Natural killer cell (primary cell): ENCODE measurements around the gene SEC24C. TPM values are rescaled to one million over a fixed set of nuclear protein-coding genes. Genes with fewer than 3 reads are reported as not detected.
"Not testable (repeated sequence)": the region's sequence is repeated elsewhere in the genome, so short reads cannot be mapped to it uniquely, and the experiment has no call there.

ENCODE experiments used
- ATAC-seq, 3 donors: fragments of 150-1000 bp in 2 of 3; fragments of 200-7000 bp in 1 of 3; cut with Tn5 transposase; 1 replicate in 1 of 3; 2 replicates in 2 of 3; pipeline ENCODE4 v1.10.0; 2021; ENCODE audit warnings: mild to moderate bottlenecking in 2 of 3, moderate library complexity in 2 of 3
- DNase-seq, 2 donors: peaks; one replicate each; pipeline versions ENCODE4 v3.0.0 to v3.0.0-alpha.2; 2013 to 2021; ENCODE audit warnings: mixed read lengths in 1 of 2
- H3K27ac ChIP-seq: one replicate; pipeline ENCODE4 v1.5.1; 2013; ENCODE audit warnings: mild to moderate bottlenecking, low read length
- H3K27me3 ChIP-seq: one replicate; pipeline ENCODE4 v1.6.1; 2013; ENCODE audit warnings: low read length; ENCODE audit not compliant: control insufficient read depth, insufficient read depth
- H3K36me3 ChIP-seq: one replicate; pipeline ENCODE4 v1.6.1; 2013; ENCODE audit warnings: low read length; ENCODE audit not compliant: control insufficient read depth, insufficient read depth
- H3K4me1 ChIP-seq: one replicate; pipeline ENCODE4 v1.6.1; 2013; ENCODE audit warnings: low read length; ENCODE audit not compliant: control insufficient read depth, insufficient read depth
- H3K4me3 ChIP-seq: one replicate; pipeline ENCODE4 v1.5.1; 2013; ENCODE audit warnings: low read length
- H3K9me3 ChIP-seq: one replicate; pipeline ENCODE4 v1.6.1; 2013; ENCODE audit warnings: low read length; ENCODE audit not compliant: control insufficient read depth, insufficient read depth
- H3K27ac Mint-ChIP-seq, 2 donors: one replicate each; pipeline ENCODE4 v1.8.0; 2022; ENCODE audit warnings: mild to moderate bottlenecking in 2 of 2, mixed read lengths in 2 of 2, moderate library complexity in 1 of 2
- H3K27me3 Mint-ChIP-seq, 2 donors: one replicate each; pipeline ENCODE4 v1.8.0; 2022; ENCODE audit warnings: low read depth in 2 of 2, mixed read lengths in 2 of 2
- H3K36me3 Mint-ChIP-seq: one replicate; pipeline ENCODE4 v1.8.0; 2022; ENCODE audit warnings: mixed read lengths
- H3K4me1 Mint-ChIP-seq, 2 donors: one replicate each; pipeline ENCODE4 v1.8.0; 2022; ENCODE audit warnings: mixed read lengths in 2 of 2
- H3K4me3 Mint-ChIP-seq: one replicate; pipeline ENCODE4 v1.8.0; 2022; ENCODE audit warnings: mild to moderate bottlenecking, moderate library complexity, mixed read lengths
- H3K9me3 Mint-ChIP-seq, 2 donors: one replicate each; pipeline ENCODE4 v1.8.0; 2022; ENCODE audit warnings: mixed read lengths in 2 of 2
- CTCF ChIP-seq: fragments of 200-600 bp; IDR thresholded peaks from one replicate; pipeline ENCODE4 v1.8.0; 2022; ENCODE audit warnings: antibody characterized with exemption
- WGBS: methylation state at CpG from one replicate; pipeline ENCODE4 v1.1.7; 2013; ENCODE audit warnings: missing lambda C conversion rate; ENCODE audit not compliant: insufficient coverage; 5-methylcytosine and 5-hydroxymethylcytosine counted together
- intact Hi-C: fragments of 100-400 bp; cut with micrococcal nuclease; formaldehyde crosslinking; loops from one replicate; pipeline ENCODE4 v1.14.2; 2022
- total RNA-seq, 4 donors: library from RNA; stranded (reverse); fragments of 120-200 nt in 1 of 4; gene quantifications; one replicate each; pipeline versions ENCODE4 v1.2.3 to v1.2.4, GENCODE V29; 2013 to 2022

The SEC24C gene
- total RNA-seq, 3 donors from 2014 or later (not counting 1 experiment from before 2014, with no cell fraction given) = 153 to 161 (median 160) TPM

- no peak for ATAC-seq
- H3K27me3 Mint-ChIP-seq = no peaks in the 10 kb centered on the region
- no peak overlapping the region for H3K27ac Mint-ChIP-seq
- no peaks in the 10 kb centered on the region for H3K9me3 ChIP-seq
- peaks cover 41% of the 10 kb centered on the region for H3K36me3 ChIP-seq
- no peak overlapping the region for H3K4me3 Mint-ChIP-seq
- H3K27ac ChIP-seq = no peak overlapping the region
- no peaks in the 10 kb centered on the region for H3K9me3 Mint-ChIP-seq
- H3K27me3 ChIP-seq = no peaks in the 10 kb centered on the region
- intact Hi-C loops = no loop called here
- 100% methylated on average over 1 of the region's 1 CpG for WGBS
- TF ChIP-seq CTCF = no peak
- H3K4me1 ChIP-seq = peaks cover 4% of the 10 kb centered on the region
- peaks cover 21% of the 10 kb centered on the region for H3K36me3 Mint-ChIP-seq
- no peak for DNase-seq
- H3K4me1 Mint-ChIP-seq = no peaks in the 10 kb centered on the region
- no peak overlapping the region for H3K4me3 ChIP-seq
Measured at GRCh38 chr10:73716251-73716650, 27.9 kb upstream of the SEC24C start.

GRCh38 chr10:73717556-73717955, 26.6 kb upstream of the SEC24C start:
- no peak overlapping the region for H3K4me3 Mint-ChIP-seq
- no peak for TF ChIP-seq CTCF
- H3K27ac Mint-ChIP-seq = peak overlapping the region in 1 of 2 donors; percentile 7
- Histone ChIP-seq H3K4me1 (peaks cover 4% of the 10 kb centered on the region), H3K36me3 (peaks cover 45% of the 10 kb centered on the region), H3K27me3 (no peaks in the 10 kb centered on the region), H3K27ac (no peak overlapping the region), H3K4me3 (no peak overlapping the region), H3K9me3 (no peaks in the 10 kb centered on the region)
- ATAC-seq (no peak), DNase-seq (no peak)
- peaks cover 21% of the 10 kb centered on the region for H3K36me3 Mint-ChIP-seq
- no peaks in the 10 kb centered on the region for H3K27me3 Mint-ChIP-seq
- no peaks in the 10 kb centered on the region for H3K9me3 Mint-ChIP-seq
- H3K4me1 Mint-ChIP-seq = no peaks in the 10 kb centered on the region
- 14% methylated on average over 5 of the region's 5 CpGs for WGBS
- intact Hi-C loops = no loop called here

GRCh38 chr10:73720561-73720960, 23.6 kb upstream of the SEC24C start:
- H3K9me3 Mint-ChIP-seq, H3K4me1 Mint-ChIP-seq, H3K4me3 Mint-ChIP-seq, H3K27ac Mint-ChIP-seq, H3K27ac ChIP-seq, H3K27me3 Mint-ChIP-seq, intact Hi-C loops, H3K4me1 ChIP-seq, H3K27me3 ChIP-seq, H3K9me3 ChIP-seq, ATAC-seq, H3K4me3 ChIP-seq, DNase-seq: not testable (repeated sequence)
- peaks cover 21% of the 10 kb centered on the region for H3K36me3 Mint-ChIP-seq
- 97% methylated on average over 4 of the region's 4 CpGs for WGBS
- peaks cover 67% of the 10 kb centered on the region for H3K36me3 ChIP-seq

GRCh38 chr10:73723516-73723915, 20.7 kb upstream of the SEC24C start:
- H3K27me3 Mint-ChIP-seq = no peaks in the 10 kb centered on the region
- Histone ChIP-seq H3K27me3 (no peaks in the 10 kb centered on the region), H3K4me3 (no peak overlapping the region), H3K9me3 (no peaks in the 10 kb centered on the region), H3K4me1 (no peaks in the 10 kb centered on the region), H3K27ac (no peak overlapping the region), H3K36me3 (peaks cover 64% of the 10 kb centered on the region)
- H3K4me3 Mint-ChIP-seq = no peak overlapping the region
- WGBS = 91% methylated on average over 3 of the region's 4 CpGs
- peaks cover 10% of the 10 kb centered on the region for H3K36me3 Mint-ChIP-seq
- ATAC-seq = no peak
- intact Hi-C loops = no loop called here
- no peaks in the 10 kb centered on the region for H3K4me1 Mint-ChIP-seq
- H3K27ac Mint-ChIP-seq = no peak overlapping the region
- H3K9me3 Mint-ChIP-seq = no peaks in the 10 kb centered on the region
- no peak for DNase-seq
- TF ChIP-seq CTCF = no peak

GRCh38 chr10:73729781-73730152, 14.4 kb upstream of the SEC24C start:
- ATAC-seq (peak; percentile 21 to 38 (median 21)), DNase-seq (peak in 1 of 2 donors; percentile 58)
- peak overlapping the region; percentile 97 to 99 for H3K27ac Mint-ChIP-seq
- not testable (repeated sequence) for H3K36me3 Mint-ChIP-seq, H3K9me3 Mint-ChIP-seq, H3K27me3 Mint-ChIP-seq, H3K27me3 ChIP-seq, H3K9me3 ChIP-seq
- H3K4me1 Mint-ChIP-seq = peaks cover 12 to 17% of the 10 kb centered on the region in 2 donors
- Histone ChIP-seq H3K27ac (peak overlapping the region; percentile 91), H3K4me1 (peaks cover 14% of the 10 kb centered on the region), H3K4me3 (peak overlapping the region; percentile 87), H3K36me3 (peaks cover 38% of the 10 kb centered on the region)
- H3K4me3 Mint-ChIP-seq = peak overlapping the region; percentile 100
- 0% methylated on average over 9 of the region's 9 CpGs for WGBS
- intact Hi-C loops = loop anchor here (1.0 kb wide), 2 partner anchors 15 to 30 kb away; partner anchors contain the start of gene SEC24C
